Neural progenitor cell (in vitro differentiated cells): ENCODE results near the gene C19orf81.
"Not testable (repeated sequence)": the region's sequence is repeated elsewhere in the genome, so short reads cannot be mapped to it uniquely, and the experiment has no call there.

Source experiments
- EZH2 ChIP-seq: fragments of 200-600 bp; sonication (generic); IDR thresholded peaks from 2 replicates; pipeline ENCODE4 v1.6.1; 2017; ENCODE audit warnings: antibody characterized with exemption, mild to moderate bottlenecking, moderate library complexity
- TF ChIP-seq, protein P1 (sequence below): fragments of 200-600 bp; sonication (generic); IDR thresholded peaks from 2 replicates; pipeline ENCODE4 v1.5.1; 2017; ENCODE audit warnings: antibody characterized with exemption, mild to moderate bottlenecking

DNA sequence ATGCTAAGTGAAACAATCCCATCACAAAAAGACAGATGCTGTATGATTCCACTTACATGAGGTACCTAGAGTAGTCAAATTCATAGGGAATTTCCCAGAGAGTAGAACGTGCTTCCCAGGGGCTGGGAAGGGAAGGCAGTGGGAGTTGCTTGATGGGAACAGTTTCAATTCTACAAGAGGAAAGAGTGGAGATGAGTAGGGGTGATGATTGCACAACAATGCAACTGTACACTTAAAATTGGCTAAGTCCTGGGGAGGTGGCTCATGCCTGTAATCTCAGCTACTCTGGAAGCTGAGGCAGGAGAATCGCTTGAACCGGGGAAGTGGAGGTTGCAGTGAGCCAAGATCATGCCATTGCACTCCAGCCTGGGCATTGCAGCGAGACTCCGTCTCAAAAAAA lies 30.9 kb upstream of the C19orf81 start:
- TF ChIP-seq, protein P1, sequence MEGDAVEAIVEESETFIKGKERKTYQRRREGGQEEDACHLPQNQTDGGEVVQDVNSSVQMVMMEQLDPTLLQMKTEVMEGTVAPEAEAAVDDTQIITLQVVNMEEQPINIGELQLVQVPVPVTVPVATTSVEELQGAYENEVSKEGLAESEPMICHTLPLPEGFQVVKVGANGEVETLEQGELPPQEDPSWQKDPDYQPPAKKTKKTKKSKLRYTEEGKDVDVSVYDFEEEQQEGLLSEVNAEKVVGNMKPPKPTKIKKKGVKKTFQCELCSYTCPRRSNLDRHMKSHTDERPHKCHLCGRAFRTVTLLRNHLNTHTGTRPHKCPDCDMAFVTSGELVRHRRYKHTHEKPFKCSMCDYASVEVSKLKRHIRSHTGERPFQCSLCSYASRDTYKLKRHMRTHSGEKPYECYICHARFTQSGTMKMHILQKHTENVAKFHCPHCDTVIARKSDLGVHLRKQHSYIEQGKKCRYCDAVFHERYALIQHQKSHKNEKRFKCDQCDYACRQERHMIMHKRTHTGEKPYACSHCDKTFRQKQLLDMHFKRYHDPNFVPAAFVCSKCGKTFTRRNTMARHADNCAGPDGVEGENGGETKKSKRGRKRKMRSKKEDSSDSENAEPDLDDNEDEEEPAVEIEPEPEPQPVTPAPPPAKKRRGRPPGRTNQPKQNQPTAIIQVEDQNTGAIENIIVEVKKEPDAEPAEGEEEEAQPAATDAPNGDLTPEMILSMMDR = not testable (repeated sequence)
- not testable (repeated sequence) for TF ChIP-seq EZH2
